ENCODE data around the gene PTPRD.

PTPRD gene

DNA sequence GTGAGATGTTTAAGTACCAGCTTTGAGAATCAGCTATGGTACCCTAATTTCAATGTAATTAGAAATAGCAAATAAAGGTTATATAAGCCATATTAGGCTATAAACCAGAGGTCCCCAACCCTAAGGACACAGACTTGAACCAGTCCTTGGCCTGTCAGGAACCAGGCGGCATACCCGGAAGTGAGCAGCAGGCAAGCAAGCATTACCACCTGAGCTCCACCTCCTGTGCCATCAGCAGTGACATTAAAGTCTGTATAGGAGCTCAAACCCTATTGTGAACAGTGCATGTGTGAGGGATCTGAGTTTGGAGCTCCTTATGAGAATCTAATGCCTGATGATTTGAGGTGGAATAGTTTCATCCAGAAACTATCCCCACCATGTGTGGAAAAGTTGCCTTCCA lies 1009.5 kb downstream of the PTPRD start:
- no peak for DNase-seq (ENCODE audit: low spot score)

GRCh38 chr9:9598723-9599122 lies 1014.1 kb downstream of the PTPRD start:
- DNase-seq (ENCODE audit: low spot score), result no peak

- no peak for DNase-seq (ENCODE audit: low spot score)
These were observed 1020.7 kb downstream of the PTPRD start for GRCh38 chr9:9592104-9592503.

GRCh38 chr9:9585920-9586319 lies 1026.9 kb downstream of the PTPRD start:
- no peak for DNase-seq (ENCODE audit: low spot score)

DNA sequence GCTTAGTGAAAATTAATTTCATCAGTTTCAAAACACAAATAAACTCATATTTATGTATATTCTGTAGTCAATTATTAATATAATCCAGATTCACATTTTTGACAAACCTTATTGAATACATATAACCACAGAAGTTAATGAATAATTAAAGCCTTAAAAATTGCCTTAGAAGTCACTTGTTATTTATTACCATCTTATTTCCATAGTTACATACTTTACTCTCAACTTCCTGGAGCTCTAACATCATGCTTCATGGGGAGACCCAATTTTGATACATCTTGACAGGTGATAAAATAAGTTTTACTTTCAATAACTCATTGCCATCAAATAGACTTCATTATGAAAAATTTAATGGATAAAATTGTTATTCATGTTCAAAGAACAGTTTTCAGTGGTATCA lies 1038.7 kb downstream of the PTPRD start:
- DNase-seq (ENCODE audit: low spot score), result no peak

DNA sequence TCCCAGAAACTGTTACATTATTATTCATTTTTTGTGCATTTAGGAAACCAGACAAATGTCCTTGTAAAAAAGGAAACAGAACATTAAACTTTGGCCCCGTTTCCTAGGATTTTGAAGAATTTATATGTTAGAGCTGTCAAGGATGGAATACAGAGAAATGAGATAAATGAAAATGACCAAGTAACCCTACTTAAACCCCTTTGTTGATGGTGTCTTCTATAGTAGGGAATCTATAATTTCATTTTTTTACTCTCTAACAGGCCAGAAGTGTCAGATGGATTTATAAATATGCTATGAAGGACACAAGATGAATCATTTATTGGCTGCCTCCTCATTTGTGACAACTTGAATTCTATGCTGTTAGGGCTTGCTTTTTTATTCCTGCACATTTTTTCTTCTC lies 1047.1 kb downstream of the PTPRD start:
- DNase-seq (ENCODE audit: low spot score), result no peak

DNA sequence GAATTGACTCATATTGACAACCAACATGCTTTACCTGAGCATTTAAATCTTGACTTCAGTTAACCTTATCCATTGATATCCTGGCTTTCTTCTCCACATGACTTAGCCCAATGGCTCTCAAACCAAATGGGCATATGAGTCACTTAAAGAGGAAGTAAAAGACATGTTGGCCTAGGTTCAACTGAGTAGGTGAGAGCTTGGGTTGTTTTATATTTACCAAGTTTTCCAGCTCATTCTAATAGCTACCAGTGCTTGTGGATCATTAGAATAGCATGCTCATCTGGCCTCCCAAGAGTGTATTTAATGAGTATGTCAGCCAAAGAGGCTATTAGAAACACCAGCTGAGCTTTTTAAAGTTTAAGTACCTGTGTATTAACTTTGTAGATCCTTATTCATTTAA lies 1049.0 kb downstream of the PTPRD start:
- no peak for DNase-seq (ENCODE audit: low spot score)

GRCh38 chr9:9560382-9561035 lies 1052.3 kb downstream of the PTPRD start:
- DNase-seq (ENCODE audit: low spot score), result no peak

GRCh38 chr9:9558907-9559306 lies 1053.9 kb downstream of the PTPRD start:
- DNase-seq (ENCODE audit: low spot score), result no peak

DNA sequence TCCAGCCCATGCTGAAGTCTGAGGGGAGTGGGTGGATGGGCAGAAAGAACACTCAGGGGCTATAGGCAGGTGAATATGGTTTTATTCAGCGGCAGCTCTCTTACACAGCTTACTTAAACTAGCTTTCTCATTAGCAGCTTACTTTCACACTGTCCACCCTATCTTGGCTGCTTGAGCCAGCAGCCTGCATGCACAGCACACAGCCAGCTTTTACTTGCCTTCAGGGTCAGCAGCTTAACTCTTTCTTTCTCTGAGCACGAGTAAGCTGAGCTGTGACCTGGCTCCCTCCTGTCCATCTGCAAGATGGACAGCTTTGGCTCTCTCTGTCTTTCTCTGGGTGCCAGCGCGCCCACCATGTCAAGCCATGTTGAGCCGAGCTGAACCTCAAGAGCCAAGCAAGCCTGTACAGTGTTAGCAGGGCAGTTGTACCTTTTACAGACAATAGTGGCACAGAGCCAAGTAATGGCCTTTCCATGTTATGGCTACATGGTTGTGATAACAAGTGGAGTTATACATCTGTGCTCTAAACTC lies 1054.9 kb downstream of the PTPRD start:
- no peak for DNase-seq (ENCODE audit: low spot score)

DNA sequence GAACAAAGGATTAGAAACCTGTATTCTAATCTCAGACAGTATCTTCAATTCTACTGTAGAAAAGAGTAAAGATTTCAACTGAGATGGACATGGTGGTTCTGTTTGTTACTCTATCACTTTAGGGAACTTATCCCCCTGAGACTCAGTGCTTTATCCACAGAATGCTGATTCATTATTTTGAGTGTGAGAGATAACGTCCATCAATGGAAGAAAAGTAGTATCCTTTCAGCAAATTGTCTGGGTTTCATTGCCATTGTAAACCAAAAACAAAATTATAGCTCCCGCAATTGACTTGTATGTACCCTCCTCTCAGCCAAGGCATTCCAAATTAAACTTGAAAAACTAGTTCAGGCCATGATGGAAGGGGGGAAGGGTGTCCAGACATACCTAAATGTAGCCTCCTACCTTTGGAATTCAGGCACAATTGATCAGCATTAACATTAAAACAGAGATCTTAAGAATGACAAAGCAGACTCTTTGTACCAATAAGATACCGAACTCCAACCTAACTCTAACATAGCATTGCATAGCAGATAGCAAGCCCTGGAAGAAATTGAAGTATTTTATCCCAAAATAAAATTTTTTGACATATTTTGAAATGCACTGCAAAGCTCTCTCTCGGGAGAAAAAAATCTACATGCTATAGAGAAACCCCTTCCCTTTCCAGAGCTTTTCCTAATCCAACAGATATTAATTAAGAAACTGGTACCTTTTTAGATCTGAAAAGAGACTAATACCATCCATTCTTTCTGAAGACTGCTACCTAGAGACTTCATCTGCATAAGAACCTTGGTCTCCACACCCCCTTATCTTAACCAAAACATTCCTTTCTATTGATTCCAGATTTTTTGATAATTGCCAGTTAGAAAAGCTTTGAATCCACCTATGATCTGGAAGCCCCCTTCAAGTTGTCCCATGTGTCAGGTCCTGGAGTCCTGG lies 1055.7 kb downstream of the PTPRD start:
- DNase-seq (ENCODE audit: low spot score), result no peak

DNA sequence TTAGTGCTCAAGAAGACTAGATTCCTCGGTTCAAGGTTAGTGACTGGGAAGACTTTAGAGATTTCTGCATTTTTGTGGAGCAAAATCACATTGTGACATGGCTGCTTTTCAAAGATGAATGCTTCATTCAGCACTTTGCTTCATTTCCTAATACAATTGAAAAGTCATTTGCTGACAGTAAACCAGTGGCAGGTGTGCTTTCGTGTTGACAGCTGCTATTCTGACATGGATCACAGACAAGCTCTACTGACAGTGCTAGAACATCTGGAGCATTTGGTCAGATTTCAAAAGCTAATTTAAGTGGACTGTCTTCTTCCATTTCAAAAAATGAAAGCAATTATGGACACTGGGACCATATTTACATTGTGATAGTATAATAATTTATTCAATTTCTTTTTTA lies 1060.1 kb downstream of the PTPRD start:
- DNase-seq (ENCODE audit: low spot score), result no peak

GRCh38 chr9:9538766-9539165 lies 1074.0 kb downstream of the PTPRD start:
- DNase-seq (ENCODE audit: low spot score), result no peak

GRCh38 chr9:9538356-9538755 lies 1074.4 kb downstream of the PTPRD start:
- DNase-seq (ENCODE audit: low spot score), result no peak

DNA sequence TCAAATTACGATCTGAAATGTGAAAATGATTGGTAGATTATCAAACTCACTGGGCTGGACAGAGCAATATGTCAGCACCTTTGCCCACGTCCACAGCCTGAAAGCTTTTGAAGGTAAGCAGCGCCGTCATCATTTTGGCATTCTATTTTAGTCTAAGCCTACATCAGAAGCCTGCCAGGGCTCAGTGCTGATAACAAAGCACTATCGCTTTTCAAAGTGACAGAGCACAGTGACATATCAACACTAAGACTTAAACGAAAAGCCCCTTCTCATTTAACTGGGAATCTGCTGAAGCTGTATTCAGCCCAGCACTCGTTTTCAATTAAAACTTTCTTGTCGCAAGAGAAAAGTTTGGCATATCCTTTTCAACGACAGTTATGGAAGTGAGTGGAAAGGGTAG lies 1076.3 kb downstream of the PTPRD start:
- DNase-seq (ENCODE audit: low spot score), result no peak

- no peak for DNase-seq (ENCODE audit: low spot score)
These were observed 1089.2 kb downstream of the PTPRD start for GRCh38 chr9:9523476-9524139.

- DNase-seq (ENCODE audit: low spot score), result no peak
These were observed 1090.4 kb downstream of the PTPRD start for GRCh38 chr9:9522406-9522805.

DNA sequence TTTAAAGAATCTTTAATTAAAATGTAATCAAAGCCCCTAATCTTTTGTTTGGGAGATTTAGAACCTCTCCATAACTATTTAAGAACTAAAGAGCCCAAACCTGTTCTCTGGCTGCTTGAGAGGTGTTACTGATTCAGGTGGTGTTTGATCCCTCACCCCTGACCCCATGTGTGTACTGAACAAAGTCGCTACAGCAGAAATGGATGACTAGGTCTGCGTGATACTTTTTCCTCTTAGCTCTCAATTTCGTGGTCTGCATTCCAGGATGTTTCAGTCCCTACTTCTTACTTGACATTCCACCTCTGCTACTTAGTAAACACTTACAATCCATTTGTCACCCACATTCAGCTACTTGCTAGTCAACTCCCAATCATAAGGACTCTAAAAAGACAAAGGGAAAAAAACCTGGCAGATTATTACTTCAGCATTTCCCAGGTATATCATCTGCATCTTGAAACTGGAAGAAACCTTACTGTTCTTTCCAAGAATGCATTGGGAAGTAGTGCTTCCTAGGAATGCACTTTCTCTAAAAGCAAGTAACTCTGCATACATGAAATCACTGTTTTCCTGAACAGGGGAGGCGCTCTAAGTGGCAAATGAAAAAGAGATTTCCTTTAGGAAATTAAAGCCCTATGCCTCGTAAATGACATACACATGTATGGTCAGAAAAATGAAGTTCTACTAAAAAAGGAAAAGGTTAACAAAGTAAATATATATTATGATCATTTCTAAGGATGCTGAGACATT lies 1091.6 kb downstream of the PTPRD start:
- DNase-seq (ENCODE audit: low spot score), result no peak

- no peak for DNase-seq (ENCODE audit: low spot score)
These were observed 1107.9 kb downstream of the PTPRD start for GRCh38 chr9:9504869-9505268.

DNA sequence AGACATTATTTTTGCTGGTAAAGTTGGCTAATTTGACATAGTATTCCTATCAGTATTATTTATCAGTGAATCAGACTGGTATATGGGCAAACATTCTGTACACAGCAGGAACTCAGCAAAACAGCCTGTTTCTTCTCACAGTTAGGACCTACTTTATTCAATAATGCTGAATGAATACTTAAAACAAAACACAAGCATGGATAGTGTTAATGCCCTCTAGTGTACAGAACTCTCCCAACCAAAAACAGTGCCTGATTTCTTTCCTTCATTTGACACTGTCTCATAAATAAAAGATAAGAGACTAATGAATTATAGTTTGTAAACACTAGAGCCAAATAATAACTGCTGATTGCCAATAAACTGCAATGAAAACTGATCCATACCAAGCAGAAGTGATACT lies 1113.3 kb downstream of the PTPRD start:
- no peak for DNase-seq (ENCODE audit: low spot score)

DNA sequence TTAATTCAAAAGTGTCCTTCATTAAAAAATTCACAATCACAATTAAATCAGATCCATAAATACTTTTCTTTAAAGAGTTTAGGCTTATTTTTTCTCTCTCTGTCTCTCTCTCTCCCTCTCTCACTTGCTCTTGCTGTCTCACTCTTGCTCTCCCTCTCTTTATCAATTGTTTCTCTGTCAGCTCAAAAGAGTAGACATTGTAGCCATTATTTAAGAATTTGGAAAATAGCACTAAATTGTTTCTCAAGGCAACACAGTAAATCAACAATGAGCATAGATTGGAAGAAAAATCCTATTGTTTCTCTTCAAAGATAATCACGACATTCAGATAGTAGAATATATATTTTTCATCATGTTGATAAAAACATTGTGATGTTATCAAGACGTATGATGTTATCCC lies 1114.0 kb downstream of the PTPRD start:
- DNase-seq (ENCODE audit: low spot score), result no peak

GRCh38 chr9:9498128-9498527 lies 1114.7 kb downstream of the PTPRD start:
- no peak for DNase-seq (ENCODE audit: low spot score)
